Hypothalamus (tissue), 51 donors: Measurements from ENCODE around the gene SSR3.
"Not testable (repeated sequence)": the region's sequence is repeated elsewhere in the genome, so short reads cannot be mapped to it uniquely, and the experiment has no call there.

Experiments
- DNase-seq, 51 donors: peaks; one replicate each; lab custom pipeline; 2025; lab: John Stamatoyannopoulos, UW

The SSR3 gene

GRCh38 chr3:156554842-156555687 lies at the start of gene SSR3:
SSR3 (minus strand) TSS chr3:156555117; CDS start chr3:156555089, 28 bp downstream.
- DNase-seq, result peak; percentile 74 to 100 (median 98)

GRCh38 chr3:156604064-156604641 lies 49.2 kb upstream of the SSR3 start:
- DNase-seq, result no peak

GRCh38 chr3:156603379-156604017 lies 48.6 kb upstream of the SSR3 start:
- no peak for DNase-seq

GRCh38 chr3:156602424-156602823 lies 47.5 kb upstream of the SSR3 start:
- DNase-seq, result no peak

- no peak for DNase-seq
Measured at GRCh38 chr3:156601497-156601896, 46.6 kb upstream of the SSR3 start.

- DNase-seq, result no peak
Measured at GRCh38 chr3:156600834-156601233, 45.9 kb upstream of the SSR3 start.

- no peak for DNase-seq
Measured at GRCh38 chr3:156599089-156599874, 44.4 kb upstream of the SSR3 start.

GRCh38 chr3:156598413-156598812 lies 43.5 kb upstream of the SSR3 start:
- DNase-seq, result no peak

GRCh38 chr3:156594219-156594683 lies 39.3 kb upstream of the SSR3 start:
- DNase-seq, result no peak

- no peak for DNase-seq
Measured at GRCh38 chr3:156593814-156594213, 38.9 kb upstream of the SSR3 start.

- not testable (repeated sequence) for DNase-seq
Measured at GRCh38 chr3:156589806-156590205, 34.9 kb upstream of the SSR3 start.

- no peak for DNase-seq
Measured at GRCh38 chr3:156587760-156588069, 32.8 kb upstream of the SSR3 start.

GRCh38 chr3:156586905-156587759 lies 32.2 kb upstream of the SSR3 start:
- no peak for DNase-seq

GRCh38 chr3:156583469-156583868 lies 28.6 kb upstream of the SSR3 start:
- no peak for DNase-seq

- DNase-seq, result no peak
Measured at GRCh38 chr3:156582532-156583183, 27.7 kb upstream of the SSR3 start.

- no peak for DNase-seq
Measured at GRCh38 chr3:156581954-156582353, 27.0 kb upstream of the SSR3 start.

GRCh38 chr3:156581033-156581432 lies 26.1 kb upstream of the SSR3 start:
- DNase-seq, result no peak

GRCh38 chr3:156579427-156579851 lies 24.5 kb upstream of the SSR3 start:
- no peak for DNase-seq

- DNase-seq, result no peak
Measured at GRCh38 chr3:156577736-156578135, 22.8 kb upstream of the SSR3 start.
